Skeletal muscle tissue (tissue), 4 donors: ENCODE results near the gene GPM6B. TPM values are rescaled to one million over a fixed set of nuclear protein-coding genes. Genes with fewer than 3 reads are reported as not detected.

Experiments
- H3K27ac ChIP-seq: one replicate; pipeline ENCODE4 v1.7.0; 2013; ENCODE audit warnings: mild to moderate bottlenecking, low read depth, low read length, inconsistent platforms
- H3K27me3 ChIP-seq, 3 donors: one replicate each; pipeline ENCODE4 v1.7.0; 2013; ENCODE audit warnings: low read length in 3 of 3; ENCODE audit not compliant: control insufficient read depth in 3 of 3, insufficient read depth in 3 of 3
- H3K36me3 ChIP-seq, 3 donors: one replicate each; pipeline ENCODE4 v1.7.0; 2013; ENCODE audit warnings: low read length in 3 of 3; ENCODE audit not compliant: control insufficient read depth in 3 of 3, insufficient read depth in 3 of 3
- H3K4me1 ChIP-seq, 3 donors: one replicate each; pipeline ENCODE4 v1.7.0; 2013; ENCODE audit warnings: low read length in 3 of 3, mild to moderate bottlenecking in 3 of 3; ENCODE audit not compliant: control insufficient read depth in 3 of 3, insufficient read depth in 3 of 3
- H3K4me3 ChIP-seq, 3 donors: one replicate each; pipeline ENCODE4 v1.7.0; 2013; ENCODE audit warnings: low read length in 3 of 3
- H3K9ac ChIP-seq, 3 donors: one replicate each; pipeline ENCODE4 v1.7.0; 2013; ENCODE audit warnings: low read length in 3 of 3, mild to moderate bottlenecking in 3 of 3, moderate library complexity in 2 of 3, low read depth in 1 of 3
- H3K9me3 ChIP-seq, 3 donors: one replicate each; pipeline ENCODE4 v1.7.0; 2013; ENCODE audit warnings: low read length in 3 of 3; ENCODE audit not compliant: control insufficient read depth in 3 of 3
- total RNA-seq: library from RNA; depleted of rRNA; stranded (reverse); fragments of >200 nt; gene quantifications from one replicate; pipeline ENCODE4 v1.2.3, GENCODE V29; 2014
- donor health status: Osteomylitis.

GPM6B gene
- total RNA-seq, 1 donor from 2014 or later = 18.8 TPM

DNA sequence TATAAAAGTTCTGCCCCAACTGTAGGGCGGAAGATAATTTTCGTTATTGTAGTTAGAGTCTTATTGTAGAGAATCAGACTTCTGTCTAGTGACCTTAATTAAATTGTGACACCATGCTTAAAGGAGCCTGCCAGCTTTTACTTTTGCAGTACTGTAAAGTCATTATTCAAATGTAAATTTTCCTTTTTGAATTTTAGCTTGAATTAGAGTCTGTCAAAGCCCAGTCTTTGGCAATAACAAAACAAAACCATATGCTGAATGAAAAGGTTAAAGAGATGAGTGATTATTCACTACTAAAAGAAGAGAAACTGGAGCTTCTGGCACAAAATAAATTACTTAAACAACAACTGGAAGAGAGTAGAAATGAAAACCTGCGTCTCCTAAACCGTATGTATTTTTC is 60.5 kb downstream of the GPM6B start:
- Histone ChIP-seq H3K36me3 (peaks cover 15 to 46% (median 18%) of the 10 kb centered on the region in 3 donors), H3K9ac (no peak overlapping the region), H3K27me3 (peaks cover 0 to 4% (median 0%) of the 10 kb centered on the region in 3 donors)

DNA sequence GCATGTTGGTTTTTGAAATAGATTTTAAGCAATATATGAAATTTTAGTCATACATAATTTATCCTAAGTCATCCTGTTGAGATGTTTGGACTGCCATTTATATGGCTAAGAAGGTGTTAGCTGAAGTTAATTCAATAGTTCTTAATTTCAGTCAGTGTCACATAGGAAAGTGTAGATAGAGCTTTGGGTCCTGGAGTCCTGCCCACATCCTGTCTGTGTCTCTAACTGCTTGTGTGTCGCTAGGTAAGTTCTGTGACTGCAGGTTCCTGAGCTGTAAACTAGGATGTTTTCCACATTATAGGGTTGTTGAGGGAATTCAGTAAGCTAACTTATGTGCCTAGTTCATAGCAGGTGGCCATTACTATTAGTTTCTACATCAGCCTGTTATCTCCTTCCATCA is 61.6 kb downstream of the GPM6B start:
- Histone ChIP-seq H3K36me3 (peaks cover 8 to 38% (median 12%) of the 10 kb centered on the region in 3 donors), H3K27me3 (peaks cover 0 to 4% (median 0%) of the 10 kb centered on the region in 3 donors), H3K27ac (no peak overlapping the region), H3K9ac (no peak overlapping the region), H3K4me1 (peaks cover 0 to 4% (median 3%) of the 10 kb centered on the region in 3 donors), H3K4me3 (no peak overlapping the region), H3K9me3 (no peaks in the 10 kb centered on the region)

More for the DNA sequence above, 60.5 kb downstream of the GPM6B start:
- no peak overlapping the region for H3K4me3 ChIP-seq
- H3K27ac ChIP-seq = no peak overlapping the region
- H3K9me3 ChIP-seq = no peaks in the 10 kb centered on the region
- peaks cover 0 to 4% (median 3%) of the 10 kb centered on the region in 3 donors for H3K4me1 ChIP-seq

DNA sequence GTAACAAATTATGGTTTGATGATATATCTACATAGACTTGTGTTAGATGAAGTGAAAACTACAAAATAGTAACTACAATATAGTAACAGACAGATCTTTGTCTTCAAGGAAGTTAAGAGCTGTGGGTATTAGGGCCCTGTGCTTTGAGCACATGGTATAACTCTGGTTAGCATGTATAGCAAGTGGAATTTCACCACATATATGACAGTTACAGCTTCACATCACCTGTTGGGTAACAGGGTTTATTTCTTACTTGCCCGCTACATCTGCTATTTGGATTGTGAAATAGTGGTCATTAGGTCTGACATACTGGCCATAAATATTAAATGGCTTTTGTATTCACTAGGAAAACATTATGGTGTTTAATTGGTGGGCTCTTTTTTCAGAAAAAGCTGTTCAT is 62.1 kb downstream of the GPM6B start:
- Histone ChIP-seq H3K9ac (no peak overlapping the region), H3K9me3 (no peaks in the 10 kb centered on the region), H3K36me3 (peaks cover 9 to 33% (median 12%) of the 10 kb centered on the region in 3 donors), H3K4me1 (peaks cover 0 to 4% (median 3%) of the 10 kb centered on the region in 3 donors), H3K27me3 (peaks cover 0 to 4% (median 0%) of the 10 kb centered on the region in 3 donors), H3K4me3 (no peak overlapping the region), H3K27ac (no peak overlapping the region)

DNA sequence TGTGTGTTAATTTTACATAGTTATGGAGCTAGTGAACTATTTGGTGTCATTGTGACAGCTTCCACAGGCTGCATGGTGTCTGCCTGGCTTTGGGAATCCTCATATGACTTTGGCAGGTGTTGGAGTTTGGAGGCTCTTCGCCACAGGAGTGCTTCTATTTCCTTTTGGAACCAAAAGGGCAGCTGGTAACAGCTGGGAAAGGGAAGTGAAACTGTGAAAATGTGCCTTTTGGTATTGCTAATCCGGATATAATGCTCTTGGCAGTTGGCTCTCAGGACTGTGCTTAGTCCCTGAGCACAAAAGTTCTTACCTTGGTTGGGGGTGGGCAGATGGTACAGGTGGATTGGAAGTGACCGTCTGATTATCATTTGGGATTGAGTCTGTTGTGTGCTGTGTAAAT is 64.2 kb downstream of the GPM6B start:
- H3K4me3 ChIP-seq = no peak overlapping the region
- H3K36me3 ChIP-seq = peaks cover 7 to 20% (median 10%) of the 10 kb centered on the region in 3 donors
- H3K27ac ChIP-seq = no peak overlapping the region
- H3K4me1 ChIP-seq = peaks cover 0 to 4% (median 3%) of the 10 kb centered on the region in 3 donors
- no peaks in the 10 kb centered on the region for H3K27me3 ChIP-seq
- H3K9me3 ChIP-seq = no peaks in the 10 kb centered on the region
- no peak overlapping the region for H3K9ac ChIP-seq

DNA sequence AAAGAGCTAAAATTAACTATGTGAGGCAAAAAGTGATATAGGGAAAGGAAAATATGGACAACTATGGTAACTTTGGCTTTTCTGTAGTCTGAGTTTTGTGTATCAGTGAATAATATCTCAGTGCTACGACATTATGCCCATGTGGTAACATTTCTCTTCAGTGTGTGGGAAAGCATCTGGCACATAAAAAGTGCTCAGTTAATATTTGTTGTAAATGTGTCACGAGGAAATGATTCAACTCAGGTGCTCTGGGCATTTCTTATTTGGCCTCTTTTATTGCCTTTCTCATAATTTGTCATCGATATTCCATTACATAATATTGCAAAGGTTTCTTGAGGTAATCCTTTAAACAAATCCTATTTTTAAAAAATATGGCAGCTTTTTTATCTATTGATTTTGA is 64.8 kb downstream of the GPM6B start:
- Histone ChIP-seq H3K9ac (no peak overlapping the region), H3K36me3 (peaks cover 5 to 15% (median 11%) of the 10 kb centered on the region in 3 donors)

DNA sequence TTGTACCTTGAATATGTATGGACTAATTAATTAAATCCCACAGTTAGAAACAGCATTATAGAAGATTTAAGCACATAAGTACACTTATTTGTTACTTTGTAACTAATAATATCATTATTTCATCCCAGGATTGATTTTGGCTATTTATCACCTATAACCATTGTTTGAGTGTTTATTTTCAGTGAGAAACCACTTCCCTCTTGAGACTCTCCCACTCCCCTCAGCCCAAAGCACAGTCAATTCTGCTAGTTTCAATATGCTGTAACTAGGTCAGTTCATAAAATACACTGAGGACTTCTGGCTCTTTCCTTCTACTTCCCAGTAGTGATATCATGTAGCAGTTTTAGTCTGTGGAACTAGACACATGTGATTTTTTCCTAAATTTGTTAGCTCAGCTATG is 66.1 kb downstream of the GPM6B start:
- H3K4me1 ChIP-seq = peaks cover 0 to 4% (median 3%) of the 10 kb centered on the region in 3 donors
- no peak overlapping the region for H3K4me3 ChIP-seq
- H3K36me3 ChIP-seq = peaks cover 0 to 10% (median 9%) of the 10 kb centered on the region in 3 donors
- H3K9me3 ChIP-seq = no peaks in the 10 kb centered on the region
- no peak overlapping the region for H3K27ac ChIP-seq
- no peak overlapping the region for H3K9ac ChIP-seq
- no peaks in the 10 kb centered on the region for H3K27me3 ChIP-seq

More for the DNA sequence above, 64.8 kb downstream of the GPM6B start:
- H3K9me3 ChIP-seq = no peaks in the 10 kb centered on the region
- H3K4me1 ChIP-seq = peaks cover 0 to 4% (median 3%) of the 10 kb centered on the region in 3 donors
- no peak overlapping the region for H3K27ac ChIP-seq
- no peak overlapping the region for H3K4me3 ChIP-seq
- no peaks in the 10 kb centered on the region for H3K27me3 ChIP-seq

DNA sequence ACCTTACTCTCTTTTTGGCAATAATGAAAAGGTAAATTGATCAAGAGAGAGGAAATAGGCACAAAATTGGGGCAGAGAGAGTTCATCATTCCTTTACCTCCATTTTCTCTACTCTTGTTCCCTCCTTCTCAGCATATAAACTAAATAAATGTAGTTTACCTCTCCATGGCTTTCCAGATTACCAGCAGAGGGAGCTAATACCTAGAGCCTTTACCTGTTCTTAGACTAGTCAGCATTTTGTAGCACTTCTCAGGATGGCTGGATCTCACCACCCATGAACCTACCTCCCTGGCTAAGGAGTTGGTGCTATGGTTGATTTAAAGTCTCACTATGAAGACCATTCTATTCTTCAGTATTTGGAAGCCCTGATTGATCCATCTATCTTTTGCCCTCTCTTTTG is 66.7 kb downstream of the GPM6B start:
- Histone ChIP-seq H3K27ac (no peak overlapping the region), H3K4me1 (peaks cover 0 to 4% (median 3%) of the 10 kb centered on the region in 3 donors), H3K36me3 (peaks cover 2 to 10% (median 9%) of the 10 kb centered on the region in 3 donors), H3K9me3 (no peaks in the 10 kb centered on the region), H3K4me3 (no peak overlapping the region), H3K27me3 (no peaks in the 10 kb centered on the region), H3K9ac (no peak overlapping the region)

DNA sequence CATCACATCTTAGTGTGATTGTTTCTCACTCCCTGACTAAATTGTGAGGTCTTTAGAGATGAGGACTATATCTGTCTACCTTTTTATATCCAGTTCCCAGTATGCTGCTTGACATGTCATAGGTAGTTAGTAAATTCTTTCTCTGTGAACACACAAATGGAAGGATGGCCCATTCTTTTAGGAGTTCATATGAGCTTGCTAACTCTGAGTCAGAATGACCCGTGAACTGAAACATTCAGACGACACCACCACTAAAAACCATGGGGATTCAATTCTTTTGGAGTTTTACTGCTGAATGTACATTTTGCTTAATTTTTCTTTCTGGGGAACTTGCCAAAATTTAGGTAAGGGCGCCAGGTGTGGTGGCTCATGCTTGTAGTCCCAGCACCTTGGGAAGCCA is 68.4 kb downstream of the GPM6B start:
- H3K36me3 ChIP-seq = peaks cover 2 to 13% (median 10%) of the 10 kb centered on the region in 3 donors
- no peak overlapping the region for H3K27ac ChIP-seq
- no peaks in the 10 kb centered on the region for H3K9me3 ChIP-seq
- peaks cover 0 to 4% (median 3%) of the 10 kb centered on the region in 3 donors for H3K4me1 ChIP-seq
- H3K9ac ChIP-seq = no peak overlapping the region
- no peak overlapping the region for H3K4me3 ChIP-seq
- no peaks in the 10 kb centered on the region for H3K27me3 ChIP-seq

DNA sequence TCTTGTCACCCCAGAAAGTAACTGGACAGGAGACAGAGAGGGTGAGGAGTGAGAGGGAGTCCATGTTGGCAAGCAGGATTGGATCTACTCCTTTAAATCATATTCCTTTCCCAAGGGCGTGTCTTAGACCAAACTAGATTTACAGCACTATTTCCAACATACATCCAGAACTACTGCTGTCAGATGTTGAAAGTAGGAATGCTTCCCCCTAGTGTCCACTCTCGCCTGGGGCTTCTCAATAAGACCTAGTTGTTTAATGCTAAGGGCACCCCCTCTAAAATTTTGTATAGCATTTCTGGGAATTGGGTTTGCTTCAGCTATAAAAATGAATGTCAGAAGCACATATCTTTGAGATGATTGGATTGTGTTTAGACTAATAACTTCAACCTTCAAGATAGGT is 69.1 kb downstream of the GPM6B start:
- Histone ChIP-seq H3K4me3 (no peak overlapping the region), H3K4me1 (peaks cover 0 to 4% (median 3%) of the 10 kb centered on the region in 3 donors), H3K9ac (no peak overlapping the region), H3K9me3 (no peaks in the 10 kb centered on the region), H3K36me3 (peaks cover 2 to 13% (median 10%) of the 10 kb centered on the region in 3 donors), H3K27me3 (no peaks in the 10 kb centered on the region), H3K27ac (no peak overlapping the region)

DNA sequence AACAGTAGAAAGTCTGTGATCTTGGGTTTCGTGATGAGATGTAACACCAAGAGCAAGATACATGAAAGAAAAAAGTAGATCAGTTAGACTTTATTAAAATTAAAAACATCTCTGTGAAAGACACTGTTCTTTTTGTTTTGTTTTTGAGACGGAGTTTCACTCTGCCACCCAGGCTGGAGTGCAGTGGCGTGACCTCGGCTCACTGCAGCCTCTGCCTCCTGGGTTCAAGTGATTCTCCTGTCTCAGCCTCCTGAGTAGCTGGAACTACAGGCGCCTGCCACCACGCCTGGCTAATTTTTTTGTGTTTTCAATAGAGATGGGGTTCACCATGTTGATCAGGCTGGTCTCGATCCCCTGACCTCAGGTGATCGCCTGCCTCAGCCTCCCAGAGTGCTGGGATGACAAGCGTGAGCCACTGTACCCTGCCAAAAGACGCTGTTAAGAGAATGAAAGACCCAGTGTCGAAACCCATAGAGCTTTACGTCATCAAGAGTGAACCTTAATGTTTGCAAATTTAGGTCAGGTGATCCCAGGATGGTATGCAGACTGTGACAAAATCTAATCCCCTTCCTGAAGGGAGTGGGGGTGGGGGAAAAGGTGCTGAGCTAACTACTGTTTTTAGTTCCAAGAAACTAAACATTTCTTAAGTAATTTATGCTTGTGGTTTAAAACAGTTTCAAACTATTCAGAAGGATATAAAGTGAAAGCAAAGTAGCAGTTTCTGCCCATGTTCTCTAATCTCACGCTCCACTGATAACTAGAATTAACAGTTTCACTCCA is 74.3 kb downstream of the GPM6B start:
- no peak overlapping the region for H3K27ac ChIP-seq
- H3K4me1 ChIP-seq = no peaks in the 10 kb centered on the region
- no peak overlapping the region for H3K4me3 ChIP-seq
- no peak overlapping the region for H3K9ac ChIP-seq
- no peaks in the 10 kb centered on the region for H3K27me3 ChIP-seq
- peaks cover 2 to 12% (median 5%) of the 10 kb centered on the region in 3 donors for H3K36me3 ChIP-seq
- no peaks in the 10 kb centered on the region for H3K9me3 ChIP-seq
